Measurements from ENCODE around the gene RALGAPA2.

RALGAPA2 gene

GRCh38 chr20:20525214-20525613 lies 187.2 kb downstream of the RALGAPA2 start:
- no peaks in the 10 kb centered on the region for H3K36me3 ChIP-seq (ENCODE audit: insufficient read depth, low read length)
- no peaks in the 10 kb centered on the region for H3F3A ChIP-seq (ENCODE audit: insufficient read depth, low read length)
- H3K27ac ChIP-seq (ENCODE audit: low read depth, low read length, poor library complexity, severe bottlenecking), result no peak overlapping the region
- no peaks in the 10 kb centered on the region for H4K20me1 ChIP-seq (ENCODE audit: insufficient read depth, low read length)
- TF ChIP-seq CTCF (IDR thresholded peaks at IDR 0.05; ENCODE audit: low read length), result no peak
- TF ChIP-seq EZH2 (IDR thresholded peaks at IDR 0.05; ENCODE audit: borderline replicate concordance, low read length), result no peak
- H3K9ac ChIP-seq (ENCODE audit: low read length), result no peak overlapping the region
- H3K4me2 ChIP-seq (ENCODE audit: low read length), result no peak overlapping the region
- no peaks in the 10 kb centered on the region for H3K9me3 ChIP-seq (ENCODE audit: low read length)
- no peaks in the 10 kb centered on the region for H3K79me2 ChIP-seq (ENCODE audit: insufficient read depth, low read length)
- H3K27me3 ChIP-seq (ENCODE audit: insufficient read depth, low read length), result no peaks in the 10 kb centered on the region
- H2AFZ ChIP-seq (ENCODE audit: low read length), result no peak overlapping the region
- H3K4me1 ChIP-seq (ENCODE audit: insufficient read depth, low read length, severe bottlenecking), result no peaks in the 10 kb centered on the region
- no peak overlapping the region for H3K4me3 ChIP-seq (ENCODE audit: low read depth, low read length, poor library complexity, severe bottlenecking)
- H3K9me2 ChIP-seq (ENCODE audit: low read depth, low read length), result no peaks in the 10 kb centered on the region

GRCh38 chr20:20524756-20525155 lies 187.7 kb downstream of the RALGAPA2 start:
- Histone ChIP-seq H2AFZ (ENCODE audit: low read length) (no peak overlapping the region), H3K79me2 (ENCODE audit: insufficient read depth, low read length) (no peaks in the 10 kb centered on the region), H3K4me2 (ENCODE audit: low read length) (no peak overlapping the region), H3K36me3 (ENCODE audit: insufficient read depth, low read length) (no peaks in the 10 kb centered on the region), H3K27ac (ENCODE audit: low read depth, low read length, poor library complexity, severe bottlenecking) (no peak overlapping the region), H3K9ac (ENCODE audit: low read length) (no peak overlapping the region), H3K4me3 (ENCODE audit: low read depth, low read length, poor library complexity, severe bottlenecking) (no peak overlapping the region), H3K27me3 (ENCODE audit: insufficient read depth, low read length) (no peaks in the 10 kb centered on the region), H3K9me3 (ENCODE audit: low read length) (no peaks in the 10 kb centered on the region), H3K4me1 (ENCODE audit: insufficient read depth, low read length, severe bottlenecking) (no peaks in the 10 kb centered on the region), H3F3A (ENCODE audit: insufficient read depth, low read length) (no peaks in the 10 kb centered on the region), H4K20me1 (ENCODE audit: insufficient read depth, low read length) (no peaks in the 10 kb centered on the region), H3K9me2 (ENCODE audit: low read depth, low read length) (no peaks in the 10 kb centered on the region)
- TF ChIP-seq CTCF (IDR thresholded peaks at IDR 0.05; ENCODE audit: low read length), result no peak
- no peak for TF ChIP-seq EZH2 (IDR thresholded peaks at IDR 0.05; ENCODE audit: borderline replicate concordance, low read length)

GRCh38 chr20:20521736-20522135 lies 190.7 kb downstream of the RALGAPA2 start:
- no peak overlapping the region for H2AFZ ChIP-seq (ENCODE audit: low read length)
- H3K27ac ChIP-seq (ENCODE audit: low read depth, low read length, poor library complexity, severe bottlenecking), result no peak overlapping the region
- no peaks in the 10 kb centered on the region for H3K36me3 ChIP-seq (ENCODE audit: insufficient read depth, low read length)
- H3K79me2 ChIP-seq (ENCODE audit: insufficient read depth, low read length), result no peaks in the 10 kb centered on the region
- H3K9ac ChIP-seq (ENCODE audit: low read length), result no peak overlapping the region
- no peaks in the 10 kb centered on the region for H3K27me3 ChIP-seq (ENCODE audit: insufficient read depth, low read length)
- no peak for TF ChIP-seq CTCF (IDR thresholded peaks at IDR 0.05; ENCODE audit: low read length)
- no peak for TF ChIP-seq EZH2 (IDR thresholded peaks at IDR 0.05; ENCODE audit: borderline replicate concordance, low read length)
- H3K9me2 ChIP-seq (ENCODE audit: low read depth, low read length), result no peaks in the 10 kb centered on the region
- no peaks in the 10 kb centered on the region for H4K20me1 ChIP-seq (ENCODE audit: insufficient read depth, low read length)
- no peak overlapping the region for H3K4me2 ChIP-seq (ENCODE audit: low read length)
- H3F3A ChIP-seq (ENCODE audit: insufficient read depth, low read length), result no peaks in the 10 kb centered on the region
- H3K9me3 ChIP-seq (ENCODE audit: low read length), result no peaks in the 10 kb centered on the region
- H3K4me3 ChIP-seq (ENCODE audit: low read depth, low read length, poor library complexity, severe bottlenecking), result no peak overlapping the region
- H3K4me1 ChIP-seq (ENCODE audit: insufficient read depth, low read length, severe bottlenecking), result no peaks in the 10 kb centered on the region

All from OCI-LY1 (cell line).